Measurements from ENCODE around the gene ZSWIM5.
"Not testable (repeated sequence)": the region's sequence is repeated elsewhere in the genome, so short reads cannot be mapped to it uniquely, and the experiment has no call there.

ZSWIM5 gene

GRCh38 chr1:45136984-45137383 lies 69.4 kb downstream of the ZSWIM5 start:
- DNase-seq = no peak

- no peak for DNase-seq
Observed at GRCh38 chr1:45135316-45135715, 71.1 kb downstream of the ZSWIM5 start.

GRCh38 chr1:45134461-45134873 lies 71.9 kb downstream of the ZSWIM5 start:
- no peak for DNase-seq

- DNase-seq = not testable (repeated sequence)
Observed at GRCh38 chr1:45132719-45133118, 73.7 kb downstream of the ZSWIM5 start.

- DNase-seq = no peak
Observed at GRCh38 chr1:45123358-45123757, 83.0 kb downstream of the ZSWIM5 start.

- no peak for DNase-seq
Observed at GRCh38 chr1:45122724-45123123, 83.7 kb downstream of the ZSWIM5 start.

GRCh38 chr1:45117766-45118165 lies 88.6 kb downstream of the ZSWIM5 start:
- DNase-seq = no peak

GRCh38 chr1:45116820-45117219 lies 89.6 kb downstream of the ZSWIM5 start:
- no peak for DNase-seq

- no peak for DNase-seq
Observed at GRCh38 chr1:45116340-45116739, 90.1 kb downstream of the ZSWIM5 start.

- DNase-seq = not testable (repeated sequence)
Observed at GRCh38 chr1:45115198-45115597, 91.2 kb downstream of the ZSWIM5 start.

- no peak for DNase-seq
Observed at GRCh38 chr1:45112661-45113060, 93.7 kb downstream of the ZSWIM5 start.

- no peak for DNase-seq
Observed at GRCh38 chr1:45111239-45111638, 95.2 kb downstream of the ZSWIM5 start.

GRCh38 chr1:45107782-45108181 lies 98.6 kb downstream of the ZSWIM5 start:
- no peak for DNase-seq

GRCh38 chr1:45106864-45107263 lies 99.5 kb downstream of the ZSWIM5 start:
- not testable (repeated sequence) for DNase-seq

GRCh38 chr1:45106156-45106545 lies 100.3 kb downstream of the ZSWIM5 start:
- not testable (repeated sequence) for DNase-seq

GRCh38 chr1:45105486-45106155 lies 100.8 kb downstream of the ZSWIM5 start:
- not testable (repeated sequence) for DNase-seq

- no peak for DNase-seq
Observed at GRCh38 chr1:45103534-45103933, 102.9 kb downstream of the ZSWIM5 start.

- no peak for DNase-seq
Observed at GRCh38 chr1:45101947-45102346, 104.5 kb downstream of the ZSWIM5 start.

- DNase-seq = not testable (repeated sequence)
Observed at GRCh38 chr1:45101528-45101927, 104.9 kb downstream of the ZSWIM5 start.

- no peak for DNase-seq
Observed at GRCh38 chr1:45097944-45098343, 108.5 kb downstream of the ZSWIM5 start.

GRCh38 chr1:45097079-45097478 lies 109.3 kb downstream of the ZSWIM5 start:
- no peak for DNase-seq

GRCh38 chr1:45095450-45095849 lies 111.0 kb downstream of the ZSWIM5 start:
- DNase-seq = no peak

- DNase-seq = not testable (repeated sequence)
Observed at GRCh38 chr1:45094371-45094770, 112.0 kb downstream of the ZSWIM5 start.

- no peak for DNase-seq
Observed at GRCh38 chr1:45093334-45093733, 113.1 kb downstream of the ZSWIM5 start.

GRCh38 chr1:45089711-45090110 lies 116.7 kb downstream of the ZSWIM5 start:
- DNase-seq = no peak
